Mesenchymal stem cell (in vitro differentiated cells and primary cell): ENCODE data around the gene ESR1.

Experiments used
- DNase-seq: peaks from one replicate; pipeline ENCODE4 v3.0.0-alpha.2; 2013
- H2AFZ ChIP-seq: one replicate; pipeline ENCODE4 v1.6.1; 2013; ENCODE audit warnings: low read depth, mild to moderate bottlenecking, control low read depth, inconsistent platforms, low read length, moderate library complexity
- H2AK5ac ChIP-seq: 2 replicates; pipeline ENCODE4 v1.6.1; 2013; ENCODE audit warnings: low read length, moderate library complexity, mild to moderate bottlenecking, inconsistent platforms; ENCODE audit not compliant: severe bottlenecking
- H2BK120ac ChIP-seq: one replicate; pipeline ENCODE4 v1.6.1; 2013; ENCODE audit warnings: low read depth, mild to moderate bottlenecking, inconsistent platforms, low read length, moderate library complexity
- H2BK12ac ChIP-seq, 2 experiments: one replicate each; pipeline ENCODE4 v1.6.1; 2013; ENCODE audit warnings: inconsistent platforms in 2 of 2, low read length in 2 of 2, mild to moderate bottlenecking in 2 of 2, moderate library complexity in 2 of 2, control low read depth in 1 of 2
- H2BK15ac ChIP-seq: one replicate; pipeline ENCODE4 v1.6.1; 2013; ENCODE audit warnings: mild to moderate bottlenecking, low read depth, inconsistent platforms; ENCODE audit not compliant: poor library complexity, severe bottlenecking
- H2BK5ac ChIP-seq: 2 replicates; pipeline ENCODE4 v1.6.1; 2013; ENCODE audit warnings: low read depth, mild to moderate bottlenecking, low read length, control low read depth, inconsistent platforms; ENCODE audit not compliant: poor library complexity, severe bottlenecking
- H3K14ac ChIP-seq, 2 experiments: one replicate each; pipeline ENCODE4 v1.6.1; 2013; ENCODE audit warnings: inconsistent platforms in 2 of 2, low read length in 2 of 2, control low read depth in 1 of 2, mild to moderate bottlenecking in 1 of 2, moderate library complexity in 1 of 2
- H3K18ac ChIP-seq, 2 experiments: one replicate each; pipeline ENCODE4 v1.6.1; 2013; ENCODE audit warnings: inconsistent platforms in 2 of 2, low read length in 2 of 2, control low read depth in 1 of 2, low read depth in 1 of 2, mild to moderate bottlenecking in 1 of 2
- H3K23ac ChIP-seq, 2 experiments: one replicate each; pipeline ENCODE4 v1.6.1; 2013; ENCODE audit warnings: inconsistent platforms in 2 of 2, low read length in 2 of 2, mild to moderate bottlenecking in 2 of 2, moderate library complexity in 2 of 2, control low read depth in 1 of 2
- H3K27ac ChIP-seq: 2 replicates; pipeline ENCODE4 v1.5.1; 2013; ENCODE audit warnings: mild to moderate bottlenecking, moderate library complexity, low read length, control low read depth, inconsistent platforms; ENCODE audit not compliant: poor library complexity, severe bottlenecking
- H3K27me3 ChIP-seq, 2 experiments: 2 replicates each; pipeline versions ENCODE4 v1.6.1 to v1.7.0; 2013; ENCODE audit warnings: low read length in 2 of 2, mild to moderate bottlenecking in 2 of 2, moderate library complexity in 2 of 2, control low read depth in 1 of 2, inconsistent platforms in 1 of 2; ENCODE audit not compliant: control insufficient read depth in 1 of 2, insufficient read depth in 1 of 2
- H3K36me3 ChIP-seq, 2 experiments: 2 replicates each; pipeline versions ENCODE4 v1.6.1 to v1.7.0; 2013; ENCODE audit warnings: low read length in 2 of 2, control low read depth in 1 of 2, inconsistent platforms in 1 of 2, low read depth in 1 of 2, mild to moderate bottlenecking in 1 of 2; ENCODE audit not compliant: insufficient read depth in 2 of 2, control insufficient read depth in 1 of 2
- H3K4ac ChIP-seq, 2 experiments: one replicate each; pipeline ENCODE4 v1.6.1; 2013; ENCODE audit warnings: inconsistent platforms in 2 of 2, low read length in 2 of 2, mild to moderate bottlenecking in 2 of 2, moderate library complexity in 2 of 2, control low read depth in 1 of 2, low read depth in 1 of 2
- H3K4me1 ChIP-seq: 2 replicates; pipeline ENCODE4 v1.6.1; 2013; ENCODE audit warnings: low read depth, low read length, control low read depth; ENCODE audit not compliant: control insufficient read depth, insufficient read depth
- H3K4me2 ChIP-seq: 2 replicates; pipeline ENCODE4 v1.6.1; 2013; ENCODE audit warnings: low read length, mild to moderate bottlenecking, inconsistent platforms; ENCODE audit not compliant: poor library complexity, severe bottlenecking
- H3K4me3 ChIP-seq, 2 experiments: 2 replicates each; pipeline versions ENCODE4 v1.5.1 to v1.7.0; 2013; ENCODE audit warnings: low read length in 2 of 2, mild to moderate bottlenecking in 2 of 2, control low read depth in 1 of 2, low read depth in 1 of 2; ENCODE audit not compliant: insufficient read depth in 1 of 2
- H3K79me1 ChIP-seq: replicated peaks from 2 replicates; pipeline ENCODE4 v1.6.1; 2013; ENCODE audit warnings: mild to moderate bottlenecking, control low read depth, low read length, inconsistent platforms; ENCODE audit not compliant: poor library complexity, severe bottlenecking
- H3K9ac ChIP-seq: 2 replicates; pipeline ENCODE4 v1.7.0; 2013; ENCODE audit warnings: mild to moderate bottlenecking, low read length, moderate library complexity
- H3K9me3 ChIP-seq: 2 replicates; pipeline ENCODE4 v1.7.0; 2013; ENCODE audit warnings: mild to moderate bottlenecking, low read length; ENCODE audit not compliant: control insufficient read depth
- H4K8ac ChIP-seq: one replicate; pipeline ENCODE4 v1.6.1; 2013; ENCODE audit warnings: inconsistent platforms, mild to moderate bottlenecking, low read length, moderate library complexity
- H4K91ac ChIP-seq: one replicate; pipeline ENCODE4 v1.6.1; 2013; ENCODE audit warnings: mild to moderate bottlenecking, low read length, inconsistent platforms
- WGBS: methylation state at CpG from one replicate; pipeline ENCODE4 v1.1.7; 2013; ENCODE audit warnings: mixed read lengths; 5-methylcytosine and 5-hydroxymethylcytosine counted together

Gene ESR1

GRCh38 chr6:151876122-151876521 is 68.6 kb downstream of the ESR1 start:
- no peak overlapping the region for H3K4me2 ChIP-seq

DNA sequence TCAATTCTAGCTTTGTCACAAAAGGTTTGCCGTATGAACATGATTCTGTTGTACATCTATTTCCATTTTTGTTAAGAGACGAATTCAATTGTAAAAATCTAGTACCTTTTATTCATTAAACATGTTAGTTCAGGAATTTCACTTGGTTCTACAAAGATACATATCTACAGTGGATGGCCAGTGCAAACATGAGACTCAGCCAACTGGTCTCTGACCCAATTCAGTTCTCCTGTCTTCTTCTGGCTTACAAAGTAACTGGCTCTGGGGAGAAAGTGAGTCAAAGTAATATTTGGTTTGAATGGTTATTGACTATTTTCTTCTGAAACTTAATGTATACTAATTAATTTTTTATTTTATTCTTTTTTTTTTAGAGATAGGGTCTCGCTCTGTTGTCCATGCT is 70.0 kb downstream of the ESR1 start:
- H2AFZ ChIP-seq: no peak overlapping the region
- H2BK5ac ChIP-seq: no peak overlapping the region
- H3K23ac ChIP-seq: no peak overlapping the region
- no peaks in the 10 kb centered on the region for H3K36me3 ChIP-seq
- H3K79me1 ChIP-seq: no peaks in the 10 kb centered on the region
- no peak overlapping the region for H2BK120ac ChIP-seq
- H3K4me1 ChIP-seq: no peaks in the 10 kb centered on the region
- H4K8ac ChIP-seq: no peak overlapping the region
- H2BK15ac ChIP-seq: no peak overlapping the region
- no peak overlapping the region for H3K27ac ChIP-seq
- no peak overlapping the region for H3K18ac ChIP-seq
- H3K4ac ChIP-seq: no peak overlapping the region
- H3K14ac ChIP-seq: no peak overlapping the region
- H2BK12ac ChIP-seq: no peak overlapping the region
- 75% methylated on average over 1 of the region's 3 CpGs for WGBS
- DNase-seq: no peak
- H3K4me3 ChIP-seq: no peak overlapping the region
- no peaks in the 10 kb centered on the region for H3K27me3 ChIP-seq
- no peak overlapping the region for H4K91ac ChIP-seq
- H2AK5ac ChIP-seq: no peak overlapping the region
- no peaks in the 10 kb centered on the region for H3K9me3 ChIP-seq
- no peak overlapping the region for H3K9ac ChIP-seq
- H3K4me2 ChIP-seq: no peak overlapping the region

More at GRCh38 chr6:151876122-151876521, 68.6 kb downstream of the ESR1 start:
- no peak overlapping the region for H4K8ac ChIP-seq
- no peak overlapping the region for H2BK5ac ChIP-seq
- H3K18ac ChIP-seq: no peak overlapping the region
- no peak overlapping the region for H4K91ac ChIP-seq
- no peak overlapping the region for H2BK15ac ChIP-seq
- WGBS: 82% methylated on average over 5 of the region's 6 CpGs
- H2AFZ ChIP-seq: no peak overlapping the region
- DNase-seq: no peak
- H3K9me3 ChIP-seq: no peaks in the 10 kb centered on the region
- no peak overlapping the region for H3K4me3 ChIP-seq
- no peak overlapping the region for H3K23ac ChIP-seq
- no peaks in the 10 kb centered on the region for H3K4me1 ChIP-seq
- H3K4ac ChIP-seq: no peak overlapping the region
- no peak overlapping the region for H2BK120ac ChIP-seq
- no peak overlapping the region for H3K27ac ChIP-seq
- H2BK12ac ChIP-seq: no peak overlapping the region
- no peak overlapping the region for H3K14ac ChIP-seq
- H3K27me3 ChIP-seq: no peaks in the 10 kb centered on the region
- no peaks in the 10 kb centered on the region for H3K79me1 ChIP-seq
- no peaks in the 10 kb centered on the region for H3K36me3 ChIP-seq
- H2AK5ac ChIP-seq: no peak overlapping the region
- no peak overlapping the region for H3K9ac ChIP-seq

DNA sequence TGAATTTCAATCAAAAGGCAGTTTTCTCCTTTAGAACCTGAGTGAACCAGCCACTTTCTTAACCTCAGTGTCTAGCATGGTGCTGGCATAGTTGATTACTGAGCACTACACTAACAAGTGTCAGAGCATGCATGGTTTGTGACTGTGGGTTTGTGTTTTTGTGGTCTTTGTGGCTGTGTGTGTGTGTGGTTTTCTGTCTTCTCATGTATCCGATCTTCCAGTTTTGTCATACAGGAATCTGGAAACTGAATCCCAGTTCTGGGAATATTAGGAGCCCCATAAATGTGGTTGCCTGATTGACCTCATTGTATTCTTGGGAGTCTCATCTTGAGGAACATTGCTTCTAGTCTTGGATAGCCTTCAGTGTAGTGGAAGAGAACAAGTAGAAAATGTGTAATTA is 73.7 kb downstream of the ESR1 start:
- Histone ChIP-seq H3K9ac (no peak overlapping the region), H4K91ac (no peak overlapping the region), H3K14ac (no peak overlapping the region), H3K27me3 (no peaks in the 10 kb centered on the region), H3K4me3 (no peak overlapping the region), H2AFZ (no peak overlapping the region), H3K9me3 (no peaks in the 10 kb centered on the region), H3K4me1 (no peaks in the 10 kb centered on the region), H3K23ac (no peak overlapping the region), H2AK5ac (no peak overlapping the region), H3K4ac (no peak overlapping the region), H3K27ac (no peak overlapping the region), H2BK12ac (no peak overlapping the region), H4K8ac (no peak overlapping the region), H2BK5ac (no peak overlapping the region), H2BK15ac (no peak overlapping the region), H3K36me3 (no peaks in the 10 kb centered on the region), H3K18ac (no peak overlapping the region), H3K4me2 (no peak overlapping the region), H3K79me1 (no peaks in the 10 kb centered on the region), H2BK120ac (no peak overlapping the region)
- DNase-seq: no peak
- WGBS: 88% methylated on average over 1 of the region's 1 CpG

DNA sequence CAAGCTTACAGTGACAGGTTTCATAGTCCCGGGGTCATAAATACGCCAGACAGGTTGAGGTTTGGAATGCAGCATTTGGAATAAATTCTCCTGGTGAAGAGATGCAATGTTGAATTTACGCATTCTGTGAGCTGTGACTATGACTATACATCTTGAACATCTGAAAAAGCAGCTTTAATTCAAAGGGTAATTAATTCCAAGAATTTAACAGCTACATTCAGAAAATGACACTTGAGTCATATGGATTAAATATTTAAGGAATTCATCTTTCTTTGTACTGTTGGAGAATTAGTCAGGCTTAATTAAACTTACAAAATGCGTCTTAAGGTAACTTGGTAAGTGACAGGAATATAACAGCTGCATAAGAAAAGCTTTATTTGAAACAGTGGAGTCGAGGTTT is 74.7 kb downstream of the ESR1 start:
- DNase-seq: no peak
- H3K79me1 ChIP-seq: no peaks in the 10 kb centered on the region
- no peak overlapping the region for H2BK15ac ChIP-seq
- H3K4me2 ChIP-seq: no peak overlapping the region
- H3K36me3 ChIP-seq: no peaks in the 10 kb centered on the region
- H3K14ac ChIP-seq: no peak overlapping the region
- H3K9me3 ChIP-seq: no peaks in the 10 kb centered on the region
- no peak overlapping the region for H3K9ac ChIP-seq
- no peak overlapping the region for H2BK5ac ChIP-seq
- no peak overlapping the region for H3K18ac ChIP-seq
- H4K8ac ChIP-seq: no peak overlapping the region
- no peak overlapping the region for H3K23ac ChIP-seq
- WGBS: 74% methylated on average over 4 of the region's 5 CpGs
- no peaks in the 10 kb centered on the region for H3K27me3 ChIP-seq
- H3K4me3 ChIP-seq: no peak overlapping the region
- no peak overlapping the region for H2BK12ac ChIP-seq
- H3K4ac ChIP-seq: no peak overlapping the region
- H3K4me1 ChIP-seq: no peaks in the 10 kb centered on the region
- H3K27ac ChIP-seq: no peak overlapping the region
- no peak overlapping the region for H2AK5ac ChIP-seq
- no peak overlapping the region for H2BK120ac ChIP-seq
- H4K91ac ChIP-seq: no peak overlapping the region
- H2AFZ ChIP-seq: no peak overlapping the region
